ENCODE data around the gene MIER3. TPM values are rescaled to one million over a fixed set of nuclear protein-coding genes. Genes with fewer than 3 reads are reported as not detected.

The MIER3 gene
- polyA plus RNA-seq, 1 of the 3 experiments (the other 2 are of a cell fraction), result 3.8 TPM

GRCh38 chr5:56977822-56978221, 25.9 kb upstream of the MIER3 start:
- ChIA-PET CTCF (no interaction called here), POLR2A (no interaction called here)
- no peaks in the 10 kb centered on the region for H3F3A ChIP-seq (replicated peaks; ENCODE audit: insufficient read depth)

DNA sequence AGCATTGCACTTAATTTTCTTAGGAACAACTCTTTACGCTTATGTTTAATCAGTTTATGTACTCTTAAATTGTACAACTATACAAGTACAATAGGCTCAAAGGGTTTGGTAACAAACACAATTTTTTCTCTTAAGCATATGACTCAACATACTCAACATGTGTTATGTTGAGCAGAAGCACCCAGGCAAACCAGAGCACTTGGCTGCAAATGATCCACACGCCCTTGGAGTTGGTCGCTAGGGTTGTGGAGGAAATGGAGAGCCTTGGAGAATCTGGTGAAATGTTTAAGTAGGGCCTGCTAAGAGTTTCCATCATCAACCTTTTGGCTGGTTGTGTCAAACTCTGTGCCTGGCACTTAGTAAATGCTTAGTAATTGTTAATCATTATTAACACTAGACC, 25.1 kb upstream of the MIER3 start:
- CTCF ChIA-PET, result interaction anchor here (0.8 kb wide), 1 partner anchor 20 kb away, joined by 3 read pairs; no protein-coding TSS in a partner anchor
- no peak overlapping the region for H2AFZ ChIP-seq (ENCODE audit: low read depth)

More at GRCh38 chr5:56977822-56978221, 25.9 kb upstream of the MIER3 start:
- H3K9ac ChIP-seq, result no peak overlapping the region
- no peak overlapping the region for H3K4me2 ChIP-seq
- no peak overlapping the region for H3K27ac ChIP-seq (ENCODE audit: low read depth in 2 of 2, low read length in 1 of 2)
- no peaks in the 10 kb centered on the region for H3K9me3 ChIP-seq
- no peak overlapping the region for H3K4me3 ChIP-seq (ENCODE audit: low read depth in 2 of 2, low read length in 1 of 2)
- 23% methylated on average over 2 of the region's 2 CpGs for WGBS (ENCODE audit: low lambda C conversion rate)
- no peaks in the 10 kb centered on the region for H3K36me3 ChIP-seq (replicated peaks in 1 of 2; ENCODE audit: control insufficient read depth in 1 of 2, insufficient read depth in 2 of 2, low read length in 1 of 2)
- no peak for DNase-seq
- TF ChIP-seq ELF1 (IDR thresholded peaks at IDR 0.05) (no peak), USF1 (IDR thresholded peaks at IDR 0.05; ENCODE audit: borderline replicate concordance, low read depth) (no peak), TCF12 (IDR thresholded peaks at IDR 0.05) (no peak), SMC3 (IDR thresholded peaks at IDR 0.05; ENCODE audit: low read depth, low read length) (no peak), NFIC (IDR thresholded peaks at IDR 0.05; ENCODE audit: borderline replicate concordance) (no peak), GATA2 (CRISPR knock-in tag; IDR thresholded peaks at IDR 0.05) (no peak), POLR2AphosphoS5 (IDR thresholded peaks at IDR 0.05; ENCODE audit: low read depth, low read length) (no peak), RAD21 (IDR thresholded peaks at IDR 0.05; ENCODE audit: low read length) (no peak), RXRA (IDR thresholded peaks at IDR 0.05; ENCODE audit: borderline replicate concordance, low read depth) (no peak), RFX5 (IDR thresholded peaks at IDR 0.05; ENCODE audit: low read length) (no peak)
- H3K4me1 ChIP-seq (ENCODE audit: control insufficient read depth in 1 of 2, insufficient read depth in 2 of 2, low read depth in 1 of 2, low read length in 1 of 2), result no peaks in the 10 kb centered on the region
- H4K20me1 ChIP-seq (ENCODE audit: insufficient read depth), result no peaks in the 10 kb centered on the region
- no peaks in the 10 kb centered on the region for H3K79me2 ChIP-seq (ENCODE audit: insufficient read depth)
- H3K27me3 ChIP-seq (ENCODE audit: insufficient read depth), result no peaks in the 10 kb centered on the region; the same call in 1 of the 2 replicates
- no peaks in the 10 kb centered on the region for H3K9me2 ChIP-seq
- H2AFZ ChIP-seq (ENCODE audit: low read depth), result no peak overlapping the region

More for the DNA sequence above, 25.1 kb upstream of the MIER3 start:
- no peaks in the 10 kb centered on the region for H3K4me1 ChIP-seq (ENCODE audit: control insufficient read depth in 1 of 2, insufficient read depth in 2 of 2, low read depth in 1 of 2, low read length in 1 of 2)
- no peak overlapping the region for H3K9ac ChIP-seq
- H3F3A ChIP-seq (replicated peaks; ENCODE audit: insufficient read depth), result no peaks in the 10 kb centered on the region
- DNase-seq, result no peak
- H3K36me3 ChIP-seq (replicated peaks in 1 of 2; ENCODE audit: control insufficient read depth in 1 of 2, insufficient read depth in 2 of 2, low read length in 1 of 2), result no peaks in the 10 kb centered on the region
- no peaks in the 10 kb centered on the region for H3K79me2 ChIP-seq (ENCODE audit: insufficient read depth)
- no peaks in the 10 kb centered on the region for H4K20me1 ChIP-seq (ENCODE audit: insufficient read depth)
- no peak overlapping the region for H3K4me3 ChIP-seq (ENCODE audit: low read depth in 2 of 2, low read length in 1 of 2)
- TF ChIP-seq YY1 (IDR thresholded peaks at IDR 0.05; ENCODE audit: low read depth), result no peak
- TF ChIP-seq IRF3 (IDR thresholded peaks at IDR 0.05; ENCODE audit: low read depth, low read length), result no peak
- TF ChIP-seq CHD2 (IDR thresholded peaks at IDR 0.05; ENCODE audit: low read length, partially characterized antibody), result no peak
- TF ChIP-seq FOXJ3 (CRISPR knock-in tag; IDR thresholded peaks at IDR 0.05), result no peak
- TF ChIP-seq, protein P1, sequence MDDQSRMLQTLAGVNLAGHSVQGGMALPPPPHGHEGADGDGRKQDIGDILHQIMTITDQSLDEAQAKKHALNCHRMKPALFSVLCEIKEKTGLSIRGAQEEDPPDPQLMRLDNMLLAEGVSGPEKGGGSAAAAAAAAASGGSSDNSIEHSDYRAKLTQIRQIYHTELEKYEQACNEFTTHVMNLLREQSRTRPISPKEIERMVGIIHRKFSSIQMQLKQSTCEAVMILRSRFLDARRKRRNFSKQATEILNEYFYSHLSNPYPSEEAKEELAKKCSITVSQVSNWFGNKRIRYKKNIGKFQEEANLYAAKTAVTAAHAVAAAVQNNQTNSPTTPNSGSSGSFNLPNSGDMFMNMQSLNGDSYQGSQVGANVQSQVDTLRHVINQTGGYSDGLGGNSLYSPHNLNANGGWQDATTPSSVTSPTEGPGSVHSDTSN (IDR thresholded peaks at IDR 0.05), result no peak
- TF ChIP-seq POLR2AphosphoS5 (IDR thresholded peaks at IDR 0.05; ENCODE audit: low read depth, low read length), result no peak
- no peak for TF ChIP-seq SMC3 (IDR thresholded peaks at IDR 0.05; ENCODE audit: low read depth, low read length)
- TF ChIP-seq NFIC (IDR thresholded peaks at IDR 0.05; ENCODE audit: borderline replicate concordance), result no peak
- no peak for TF ChIP-seq RFX5 (IDR thresholded peaks at IDR 0.05; ENCODE audit: low read length)
- TF ChIP-seq USF2 (IDR thresholded peaks at IDR 0.05; ENCODE audit: borderline replicate concordance, low read depth, low read length), result no peak
- no peak for TF ChIP-seq RCOR1 (IDR thresholded peaks at IDR 0.05; ENCODE audit: low read length)
- TF ChIP-seq MXI1 (IDR thresholded peaks at IDR 0.05; ENCODE audit: low read depth, low read length), result no peak
- TF ChIP-seq EZH2phosphoT487 (IDR thresholded peaks at IDR 0.05; ENCODE audit: borderline replicate concordance, low read depth), result no peak
- TF ChIP-seq, protein P2, sequence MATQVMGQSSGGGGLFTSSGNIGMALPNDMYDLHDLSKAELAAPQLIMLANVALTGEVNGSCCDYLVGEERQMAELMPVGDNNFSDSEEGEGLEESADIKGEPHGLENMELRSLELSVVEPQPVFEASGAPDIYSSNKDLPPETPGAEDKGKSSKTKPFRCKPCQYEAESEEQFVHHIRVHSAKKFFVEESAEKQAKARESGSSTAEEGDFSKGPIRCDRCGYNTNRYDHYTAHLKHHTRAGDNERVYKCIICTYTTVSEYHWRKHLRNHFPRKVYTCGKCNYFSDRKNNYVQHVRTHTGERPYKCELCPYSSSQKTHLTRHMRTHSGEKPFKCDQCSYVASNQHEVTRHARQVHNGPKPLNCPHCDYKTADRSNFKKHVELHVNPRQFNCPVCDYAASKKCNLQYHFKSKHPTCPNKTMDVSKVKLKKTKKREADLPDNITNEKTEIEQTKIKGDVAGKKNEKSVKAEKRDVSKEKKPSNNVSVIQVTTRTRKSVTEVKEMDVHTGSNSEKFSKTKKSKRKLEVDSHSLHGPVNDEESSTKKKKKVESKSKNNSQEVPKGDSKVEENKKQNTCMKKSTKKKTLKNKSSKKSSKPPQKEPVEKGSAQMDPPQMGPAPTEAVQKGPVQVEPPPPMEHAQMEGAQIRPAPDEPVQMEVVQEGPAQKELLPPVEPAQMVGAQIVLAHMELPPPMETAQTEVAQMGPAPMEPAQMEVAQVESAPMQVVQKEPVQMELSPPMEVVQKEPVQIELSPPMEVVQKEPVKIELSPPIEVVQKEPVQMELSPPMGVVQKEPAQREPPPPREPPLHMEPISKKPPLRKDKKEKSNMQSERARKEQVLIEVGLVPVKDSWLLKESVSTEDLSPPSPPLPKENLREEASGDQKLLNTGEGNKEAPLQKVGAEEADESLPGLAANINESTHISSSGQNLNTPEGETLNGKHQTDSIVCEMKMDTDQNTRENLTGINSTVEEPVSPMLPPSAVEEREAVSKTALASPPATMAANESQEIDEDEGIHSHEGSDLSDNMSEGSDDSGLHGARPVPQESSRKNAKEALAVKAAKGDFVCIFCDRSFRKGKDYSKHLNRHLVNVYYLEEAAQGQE (IDR thresholded peaks at IDR 0.05; ENCODE audit: low read depth, low read length), result no peak
- TF ChIP-seq ELF1 (IDR thresholded peaks at IDR 0.05), result no peak
- TF ChIP-seq TAF1 (IDR thresholded peaks at IDR 0.05; ENCODE audit: borderline replicate concordance, low read depth, low read length), result no peak
- TF ChIP-seq RAD21 (IDR thresholded peaks at IDR 0.05; ENCODE audit: low read length), result no peak
- H3K27ac ChIP-seq (ENCODE audit: low read depth in 2 of 2, low read length in 1 of 2), result no peak overlapping the region
- H3K4me2 ChIP-seq, result no peak overlapping the region
- POLR2A ChIA-PET, result no interaction called here
- no peaks in the 10 kb centered on the region; the same call in 1 of the 2 replicates for H3K27me3 ChIP-seq (ENCODE audit: insufficient read depth)
- H3K9me2 ChIP-seq, result no peaks in the 10 kb centered on the region
- H3K9me3 ChIP-seq, result no peaks in the 10 kb centered on the region
- 73% methylated on average over 3 of the region's 3 CpGs for WGBS (ENCODE audit: low lambda C conversion rate)
